NCI-H2171 treated with DMSO at 0.1 percent for 48 hours (cell line): ENCODE results near the gene RPGRIP1.
A peak's percentile ranks its signal among the peaks of the same experiment; 100 is the strongest.
"Not testable (repeated sequence)": the region's sequence is repeated elsewhere in the genome, so short reads cannot be mapped to it uniquely, and the experiment has no call there.

ENCODE experiments used
- DNase-seq: peaks from one replicate; lab custom pipeline; 2025; lab: John Stamatoyannopoulos, UW

RPGRIP1 gene

DNA sequence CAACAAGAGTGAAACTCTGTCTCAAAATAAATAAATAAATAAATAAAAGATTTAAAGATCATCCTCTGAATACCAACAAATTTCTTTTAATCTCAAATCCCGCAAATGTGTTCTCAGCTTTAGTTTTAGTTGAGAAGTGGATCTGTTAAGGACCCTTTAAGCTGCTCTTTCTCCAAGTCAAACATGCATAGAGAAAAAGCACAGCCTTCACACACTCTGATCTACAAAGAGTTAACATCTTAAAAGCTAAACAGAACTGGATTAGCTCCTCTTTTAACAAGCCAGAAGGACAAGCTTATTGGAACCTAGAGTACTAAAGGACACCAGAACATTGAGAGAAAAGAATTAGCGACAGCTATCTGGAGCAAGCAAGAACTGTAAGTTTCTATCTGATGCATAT lies at the start of gene RPGRIP1:
Gene RPGRIP1, plus strand, starts transcription at position 301 of the 400 bp plus-strand sequence. CDS start 7,894 bp downstream, outside the sequence.
- no peak for DNase-seq

DNA sequence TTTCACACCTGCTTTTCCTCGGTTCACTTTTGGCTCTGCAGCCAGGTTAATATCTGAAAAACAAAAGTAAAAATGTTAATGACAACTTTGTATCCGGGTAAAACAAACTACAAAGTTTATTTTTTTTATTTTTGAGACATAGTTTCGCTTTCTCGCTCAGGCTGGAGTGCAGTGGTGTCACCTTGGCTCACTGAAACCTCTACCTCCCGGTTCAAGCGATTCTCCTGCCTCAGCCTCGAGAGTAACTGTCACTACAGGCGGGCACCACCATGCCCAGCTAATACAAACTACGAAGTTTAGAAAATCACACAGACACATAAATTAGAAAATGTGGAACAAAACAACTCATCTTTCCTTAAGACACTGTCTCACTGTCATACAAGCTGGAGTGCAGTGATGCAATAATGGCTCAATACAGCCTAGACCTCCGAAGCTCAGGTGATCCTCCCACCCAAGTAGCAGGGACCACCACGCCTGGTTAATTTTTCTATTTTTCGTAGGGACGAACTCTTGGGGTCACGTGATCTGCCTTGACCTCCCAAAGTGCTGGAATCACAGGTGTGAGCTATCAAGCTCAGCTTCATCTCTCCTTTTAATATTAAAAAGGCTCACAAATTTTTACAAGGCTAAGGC lies 48.7 kb upstream of the RPGRIP1 start:
- no peak for DNase-seq

DNA sequence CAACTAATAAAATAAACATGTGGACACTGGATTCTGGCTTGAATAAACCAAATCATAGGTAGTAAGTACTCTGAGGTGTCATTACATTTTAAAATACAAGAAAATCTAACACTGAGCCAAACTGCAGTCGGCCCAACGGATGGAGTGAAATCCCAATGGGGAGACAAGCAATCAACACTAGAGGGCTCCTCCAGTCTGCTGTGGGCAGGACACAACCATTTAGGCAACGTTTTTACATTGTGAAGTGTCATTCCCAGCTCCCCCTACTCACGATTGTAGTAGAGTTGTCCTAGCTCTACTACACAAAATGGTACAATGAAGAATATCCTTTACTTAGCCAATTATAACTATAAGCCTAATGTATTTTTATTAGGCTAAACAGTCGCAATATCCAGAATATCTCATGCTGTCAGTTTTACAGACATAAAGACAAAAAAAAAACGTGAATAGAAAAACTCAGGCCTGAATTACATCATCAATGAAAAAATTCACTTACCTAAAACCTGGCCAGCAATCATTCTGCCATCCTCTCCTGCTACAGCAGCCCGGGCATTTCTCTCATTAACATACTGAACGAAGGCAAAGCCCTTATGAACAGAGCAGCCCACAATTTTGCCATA lies 46.3 kb upstream of the RPGRIP1 start:
- no peak for DNase-seq

GRCh38 chr14:21234112-21234511 lies 45.8 kb upstream of the RPGRIP1 start:
- no peak for DNase-seq

DNA sequence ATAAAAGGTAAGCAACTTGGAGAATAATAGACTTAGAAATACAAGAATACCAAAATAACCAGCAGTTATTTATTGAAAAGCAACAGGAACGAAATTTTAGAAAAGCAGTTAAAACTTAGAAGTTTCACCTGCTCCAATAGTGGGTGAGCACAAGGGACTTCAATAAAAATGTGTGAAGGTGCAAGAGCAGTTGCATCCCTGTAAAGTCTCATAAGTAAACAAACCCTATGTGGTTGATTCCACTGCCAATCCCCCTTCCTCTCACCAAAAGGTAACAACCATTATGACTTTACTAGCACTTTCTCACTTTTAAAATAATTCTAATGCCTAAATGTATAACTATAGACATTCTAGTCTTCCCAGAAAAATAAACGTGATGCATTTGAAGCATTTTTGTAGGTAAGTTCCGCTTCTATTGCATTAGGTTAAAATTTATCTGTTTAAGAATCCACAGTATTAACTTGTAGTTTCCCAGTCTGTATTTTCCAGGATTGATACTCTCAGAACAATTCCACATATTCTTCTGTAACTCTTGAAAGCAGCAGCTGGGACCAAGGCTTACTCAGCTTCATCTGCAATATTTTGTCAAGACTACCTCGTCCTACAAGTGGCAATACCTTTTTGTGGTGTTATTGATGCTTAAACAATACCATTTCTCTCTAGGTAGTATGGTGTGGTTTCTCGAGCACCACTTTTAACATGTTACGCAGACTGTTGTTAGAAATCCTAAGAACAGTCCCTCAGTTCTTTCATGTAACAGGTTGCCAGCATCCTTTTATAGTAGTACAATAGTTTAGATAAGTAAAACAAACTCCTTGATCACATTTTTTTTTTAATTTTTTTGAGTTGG lies 42.7 kb upstream of the RPGRIP1 start:
- no peak for DNase-seq

GRCh38 chr14:21238823-21239518 lies 40.9 kb upstream of the RPGRIP1 start:
- no peak for DNase-seq

- no peak for DNase-seq
These were observed 39.5 kb upstream of the RPGRIP1 start for GRCh38 chr14:21240417-21240816.

DNA sequence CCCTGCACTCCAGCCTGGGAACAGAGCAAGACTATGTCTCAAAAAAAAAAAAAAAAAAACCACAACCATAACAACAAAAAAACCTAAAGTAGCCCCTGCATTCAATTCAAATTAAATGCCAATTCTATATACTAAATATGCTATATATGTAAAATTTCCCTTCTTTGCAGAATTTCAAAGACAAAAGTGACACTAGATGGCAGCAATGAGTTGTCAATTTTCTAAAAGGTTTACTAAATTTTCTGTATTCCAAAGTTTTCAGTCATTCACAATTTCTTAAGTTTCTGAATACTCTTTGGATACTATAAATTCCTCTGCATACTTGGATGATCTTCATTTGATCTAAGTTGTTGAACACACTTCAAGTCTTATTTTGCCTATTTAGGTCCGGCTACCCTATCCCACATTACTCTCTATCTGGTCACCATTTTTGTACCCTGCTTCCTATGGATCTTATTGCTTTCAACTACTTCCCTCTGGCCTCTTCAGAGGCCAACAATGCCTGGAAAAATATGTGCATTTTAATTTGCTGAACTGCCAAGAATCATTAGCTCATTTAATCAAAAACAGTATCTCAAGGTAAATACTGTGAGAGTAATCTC lies 38.6 kb upstream of the RPGRIP1 start:
- DNase-seq = peak; percentile 58

- DNase-seq = no peak
These were observed 35.3 kb upstream of the RPGRIP1 start for GRCh38 chr14:21244544-21244943.

- DNase-seq = no peak
These were observed 34.1 kb upstream of the RPGRIP1 start for GRCh38 chr14:21245813-21246212.

DNA sequence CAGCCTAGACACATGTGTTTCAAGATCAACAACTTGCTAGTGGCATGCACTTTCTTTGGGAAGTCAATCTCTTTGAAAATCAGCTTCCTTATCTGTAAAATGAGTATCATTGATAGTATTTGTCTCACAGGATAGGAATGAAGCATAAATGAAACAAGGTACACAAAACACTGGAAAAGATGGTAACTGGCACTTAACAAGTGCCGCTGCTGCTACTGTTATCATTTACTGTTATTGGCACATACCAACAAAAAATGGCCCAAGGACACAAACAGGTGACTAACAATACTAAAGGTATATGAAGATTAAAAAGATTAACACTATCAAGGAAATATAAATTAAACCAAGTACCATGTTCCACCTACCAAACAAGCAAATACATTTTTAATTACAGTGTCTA lies 31.5 kb upstream of the RPGRIP1 start:
- DNase-seq = no peak

- DNase-seq = no peak
These were observed 31.0 kb upstream of the RPGRIP1 start for GRCh38 chr14:21248739-21249411.

GRCh38 chr14:21251215-21251614 lies 28.7 kb upstream of the RPGRIP1 start:
- DNase-seq = no peak

GRCh38 chr14:21252149-21252548 lies 27.7 kb upstream of the RPGRIP1 start:
- DNase-seq = no peak

GRCh38 chr14:21255385-21256101 lies 24.3 kb upstream of the RPGRIP1 start:
- DNase-seq = no peak

GRCh38 chr14:21256102-21256447 lies 23.8 kb upstream of the RPGRIP1 start:
- DNase-seq = not testable (repeated sequence)

GRCh38 chr14:21256539-21257393 lies 23.1 kb upstream of the RPGRIP1 start:
- no peak for DNase-seq

DNA sequence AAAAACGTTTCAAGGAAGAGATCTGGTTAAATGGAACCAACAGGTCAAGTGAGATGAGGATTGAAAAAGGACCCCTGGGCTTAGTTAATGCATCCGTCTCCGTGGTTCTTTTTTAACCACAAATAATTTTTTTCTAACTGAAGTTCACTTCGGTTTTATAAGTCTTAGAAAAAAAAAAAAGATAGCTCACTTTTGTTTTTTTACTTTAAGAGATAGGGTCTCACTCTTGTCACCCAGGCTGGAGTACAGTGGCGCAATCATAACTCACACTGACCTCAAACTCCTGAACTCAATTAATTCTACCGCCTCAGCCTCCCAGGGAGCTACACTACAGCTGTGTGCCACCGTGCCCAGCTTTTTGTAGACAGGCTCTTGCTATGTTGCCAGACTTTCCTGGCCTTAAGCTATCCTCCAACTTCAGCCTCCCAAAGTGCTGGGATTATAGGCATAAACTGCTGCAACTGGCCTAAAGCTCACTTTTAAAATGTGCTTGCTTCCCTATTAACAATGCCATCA lies 22.4 kb upstream of the RPGRIP1 start:
- DNase-seq = no peak

GRCh38 chr14:21258005-21258888 lies 21.6 kb upstream of the RPGRIP1 start:
- no peak for DNase-seq
